Measurements from ENCODE around the gene PTTG1IP. TPM values are rescaled to one million over a fixed set of nuclear protein-coding genes. Genes with fewer than 3 reads are reported as not detected.

PTTG1IP gene
- total and polyA plus RNA-seq, 2 of the 13 experiments (the other 11 are each of a cell fraction or from before 2014, with no cell fraction given): 161 to 700 TPM

- TF ChIP-seq ZNF569 (CRISPR knock-in tag; IDR thresholded peaks at IDR 0.05; ENCODE audit: borderline replicate concordance) (0 out of 2 replicates have a peak, but pooled peaks have one; percentile 78), BORCS8-MEF2B (CRISPR knock-in tag; IDR thresholded peaks at IDR 0.05) (no peak), ZNF570 (CRISPR knock-in tag; IDR thresholded peaks at IDR 0.05; ENCODE audit: borderline replicate concordance) (no peak), SOX6 (IDR thresholded peaks at IDR 0.05) (no peak), SOX6 (CRISPR knock-in tag; IDR thresholded peaks at IDR 0.05) (peak; percentile 50; the same call in 1 of the 2 replicates), ZBTB33 (CRISPR knock-in tag; IDR thresholded peaks at IDR 0.05) (0 out of 2 replicates have a peak, but pooled peaks have one; percentile 35), ZNF230 (CRISPR knock-in tag; IDR thresholded peaks at IDR 0.05) (no peak), ZNF572 (CRISPR knock-in tag; IDR thresholded peaks at IDR 0.05) (no peak), HMG20B (CRISPR knock-in tag; conservative IDR thresholded peaks at IDR 0.05) (peak; percentile 53; the same call in 1 of the 2 replicates), ATF2 (CRISPR knock-in tag; IDR thresholded peaks at IDR 0.05) (peak; percentile 41; the same call in 1 of the 2 replicates), ZNF709 (CRISPR knock-in tag; IDR thresholded peaks at IDR 0.05) (peak; percentile 59; the same call in 1 of the 2 replicates), ZNF468 (CRISPR knock-in tag; IDR thresholded peaks at IDR 0.05) (no peak), TARDBP (CRISPR knock-in tag; IDR thresholded peaks at IDR 0.05) (peak; percentile 80; the same call in 1 of the 2 replicates), RORA (CRISPR knock-in tag; IDR thresholded peaks at IDR 0.05) (no peak), ZNF33B (CRISPR knock-in tag; IDR thresholded peaks at IDR 0.05) (no peak), HMGXB4 (CRISPR knock-in tag; IDR thresholded peaks at IDR 0.05; ENCODE audit: borderline replicate concordance in 1 of 2, low read depth in 1 of 2) (peak in 1 of 2 experiments; percentile 22; a peak in 1 of 4 replicates), ZNF772 (CRISPR knock-in tag; IDR thresholded peaks at IDR 0.05) (peak; percentile 74; the same call in 1 of the 2 replicates), THRA (CRISPR knock-in tag; IDR thresholded peaks at IDR 0.05; ENCODE audit: borderline replicate concordance) (peak; percentile 83; the same call in 1 of the 2 replicates), NFATC3 (CRISPR knock-in tag; IDR thresholded peaks at IDR 0.05) (no peak), NFKB2 (CRISPR knock-in tag; IDR thresholded peaks at IDR 0.05; ENCODE audit: borderline replicate concordance) (no peak), NR2F1 (CRISPR knock-in tag; IDR thresholded peaks at IDR 0.05) (peak; percentile 92 to 98)
Observed at GRCh38 chr21:44914176-44914874, 40.8 kb upstream of the PTTG1IP start (continued).

All from HepG2 (cell line).